GM12878 (cell line): Measurements from ENCODE around the gene PPM1G. TPM values are rescaled to one million over a fixed set of nuclear protein-coding genes. Genes with fewer than 3 reads are reported as not detected.

Experiments
- ATAC-seq: fragments of 200-7000 bp; cut with Tn5 transposase; 3 replicates; pipeline ENCODE4 v1.9.1; 2020; ENCODE audit warnings: mild to moderate bottlenecking, moderate library complexity
- BruUV-seq: library from RNA; stranded (reverse); fragments of 400-500 nt; replicated peaks from 2 replicates; lab custom pipeline; 2021; lab: Mats Ljungman, UMichigan
- CTCF ChIA-PET: fragments of 300-600 bp; sonication (Branson Sonifier 250); formaldehyde crosslinking; extraction: SDS; loops from one replicate; lab custom pipeline; 2021; ENCODE audit warnings: inconsistent platforms; lab: Yijun Ruan, JAX
- POLR2A ChIA-PET: fragments of 350-600 bp; formaldehyde crosslinking; extraction: SDS; loops from one replicate; lab custom pipeline; 2021; ENCODE audit warnings: inconsistent platforms; lab: Charles Lee
- RAD21 ChIA-PET: fragments of 300-600 bp; sonication (Branson Sonifier 250); formaldehyde crosslinking; loops from one replicate; lab custom pipeline; 2023; ENCODE audit warnings: antibody characterized with exemption; ENCODE audit not compliant: unreplicated experiment; lab: Charles Lee
- SMC1A ChIA-PET: fragments of 300-600 bp; sonication (Branson Sonifier 250); formaldehyde crosslinking; loops from one replicate; lab custom pipeline; 2023; ENCODE audit not compliant: unreplicated experiment, uncharacterized antibody; lab: Charles Lee
- DNase-seq: peaks from one replicate; pipeline ENCODE4 v3.0.0-alpha.2; 2011; ENCODE audit warnings: low read depth, low spot score
- FAIRE-seq: peaks from 3 replicates; lab custom pipeline; 2011; peaks lifted over from hg19 to GRCh38; lab: Jason Lieb, UNC
- H2AFZ ChIP-seq: 2 replicates; pipeline ENCODE4 v1.6.0; 2011; ENCODE audit warnings: low read depth, low read length, control low read depth; ENCODE audit not compliant: control insufficient read depth
- H3K27ac ChIP-seq: 2 replicates; pipeline ENCODE4 v1.5.1; 2011; ENCODE audit warnings: control low read depth; ENCODE audit not compliant: control insufficient read depth, insufficient read depth
- H3K27me3 ChIP-seq, 2 experiments: replicated peaks in 1 of 2; 2 replicates each; pipeline versions ENCODE4 v1.6.0 to v1.6.1; 2011; ENCODE audit warnings: low read length in 1 of 2; ENCODE audit not compliant: control insufficient read depth in 2 of 2, insufficient read depth in 2 of 2
- H3K36me3 ChIP-seq, 2 experiments: 2 replicates each; pipeline ENCODE4 v1.5.1; 2011; ENCODE audit warnings: low read length in 1 of 2; ENCODE audit not compliant: control insufficient read depth in 2 of 2, insufficient read depth in 2 of 2
- H3K4me1 ChIP-seq: 2 replicates; pipeline ENCODE4 v1.6.1; 2011; ENCODE audit warnings: mild to moderate bottlenecking, low read length, moderate library complexity, mixed read lengths; ENCODE audit not compliant: control insufficient read depth, insufficient read depth
- H3K4me2 ChIP-seq: 2 replicates; pipeline ENCODE4 v1.6.0; 2011; ENCODE audit warnings: control low read depth; ENCODE audit not compliant: control insufficient read depth, insufficient read depth
- H3K4me3 ChIP-seq: fragments of 200-600 bp; sonication (generic); 2 replicates; pipeline ENCODE4 v1.5.1; 2016
- H3K79me2 ChIP-seq: 2 replicates; pipeline ENCODE4 v1.6.0; 2011; ENCODE audit warnings: low read length; ENCODE audit not compliant: control insufficient read depth, insufficient read depth
- H3K9ac ChIP-seq: 2 replicates; pipeline ENCODE4 v1.8.0; 2011; ENCODE audit warnings: low read length, control low read depth, mixed read lengths; ENCODE audit not compliant: control insufficient read depth, insufficient read depth
- H3K9me3 ChIP-seq: replicated peaks from 3 replicates; pipeline ENCODE4 v1.5.1; 2011; ENCODE audit warnings: mild to moderate bottlenecking, low read length; ENCODE audit not compliant: control insufficient read depth, insufficient read depth
- H4K20me1 ChIP-seq: 2 replicates; pipeline ENCODE4 v1.6.0; 2011; ENCODE audit not compliant: control insufficient read depth, insufficient read depth
- BCLAF1 ChIP-seq: fragments of 450-650 bp; IDR thresholded peaks from 2 replicates; pipeline ENCODE4 v1.6.1; 2017; ENCODE audit warnings: antibody characterized with exemption, mild to moderate bottlenecking, moderate library complexity
- CBFB ChIP-seq: IDR thresholded peaks from 2 replicates; pipeline ENCODE4 v1.6.1; 2016; ENCODE audit warnings: antibody characterized with exemption, low read depth
- CEBPB ChIP-seq, 2 experiments: fragments of 150-350 bp in 1 of 2; IDR thresholded peaks; 2 replicates each; pipeline ENCODE4 v1.6.1; 2012 to 2014; ENCODE audit warnings: low read depth in 2 of 2, low read length in 2 of 2, borderline replicate concordance in 1 of 2, inconsistent platforms in 1 of 2
- HDAC6 ChIP-seq: fragments of 200-600 bp; sonication (generic); IDR thresholded peaks from one replicate; pipeline ENCODE4 v1.8.0; 2017; ENCODE audit warnings: antibody characterized with exemption; ENCODE audit not compliant: unreplicated experiment
- IKZF1 ChIP-seq: fragments of 450-650 bp; conservative IDR thresholded peaks from 2 replicates; pipeline ENCODE4 v1.6.1; 2017; ENCODE audit warnings: antibody characterized with exemption, mild to moderate bottlenecking
- JUNB ChIP-seq: IDR thresholded peaks from 2 replicates; pipeline ENCODE4 v1.6.1; 2016; ENCODE audit warnings: antibody characterized with exemption, mild to moderate bottlenecking
- KAT2A ChIP-seq: conservative IDR thresholded peaks from 2 replicates; pipeline ENCODE4 v1.6.1; 2011; ENCODE audit warnings: low read depth, low read length; ENCODE audit not compliant: control insufficient read depth
- KDM1A ChIP-seq: fragments of 200-600 bp; sonication (generic); IDR thresholded peaks from 2 replicates; pipeline ENCODE4 v1.6.1; 2016; ENCODE audit warnings: borderline replicate concordance
- MXI1 ChIP-seq: fragments of 150-350 bp; IDR thresholded peaks from 2 replicates; pipeline ENCODE4 v1.6.1; 2011; ENCODE audit warnings: low read depth, mild to moderate bottlenecking, inconsistent platforms, low read length, improper control_type of control experiment
- MYB ChIP-seq: fragments of 150-350 bp; IDR thresholded peaks from 2 replicates; pipeline ENCODE4 v1.6.1; 2014; ENCODE audit warnings: mild to moderate bottlenecking, low read depth, low read length, borderline replicate concordance
- RBBP5 ChIP-seq: fragments of 200-600 bp; sonication (generic); conservative IDR thresholded peaks from 2 replicates; pipeline ENCODE4 v1.6.1; 2016
- SKIL ChIP-seq: fragments of 450-650 bp; IDR thresholded peaks from 2 replicates; pipeline ENCODE4 v1.6.1; 2017; ENCODE audit warnings: mild to moderate bottlenecking, low read depth, inconsistent platforms; ENCODE audit not compliant: poor library complexity, severe bottlenecking
- SPI1 ChIP-seq: IDR thresholded peaks from 2 replicates; pipeline ENCODE4 v1.6.1; 2011; ENCODE audit warnings: low read depth, mild to moderate bottlenecking, low read length, moderate library complexity, borderline replicate concordance; ENCODE audit not compliant: insufficient read depth
- TCF3 ChIP-seq: IDR thresholded peaks from 2 replicates; pipeline ENCODE4 v1.6.1; 2012; ENCODE audit warnings: low read depth, mild to moderate bottlenecking, low read length, borderline replicate concordance; ENCODE audit not compliant: insufficient read depth
- YBX1 ChIP-seq: fragments of 450-650 bp; IDR thresholded peaks from 2 replicates; pipeline ENCODE4 v1.6.1; 2016; ENCODE audit warnings: antibody characterized with exemption
- ZNF274 ChIP-seq: IDR thresholded peaks from one replicate; pipeline ENCODE4 v1.8.0; 2011; ENCODE audit not compliant: insufficient read length, insufficient read depth
- ZNF687 ChIP-seq: fragments of 450-650 bp; IDR thresholded peaks from 2 replicates; pipeline ENCODE4 v1.6.1; 2017; ENCODE audit warnings: mild to moderate bottlenecking, moderate library complexity
- ZSCAN29 ChIP-seq: fragments of 450-650 bp; IDR thresholded peaks from 2 replicates; pipeline ENCODE4 v1.6.1; 2017; ENCODE audit warnings: mild to moderate bottlenecking, moderate library complexity
- WGBS: methylation state at CpG from one replicate; pipeline ENCODE4 v1.1.6; 2016; ENCODE audit warnings: low lambda C conversion rate; ENCODE audit not compliant: insufficient replicate concordance, insufficient coverage; ENCODE audit errors: missing lambda C conversion rate; 5-methylcytosine and 5-hydroxymethylcytosine counted together
- in situ Hi-C: fragments of 300-500 bp; cut with MboI; formaldehyde crosslinking; loops from 9 replicates; pipeline ENCODE4 v1.14.3; 2018; ENCODE audit warnings: mixed read lengths
- intact Hi-C: fragments of 100-400 bp; cut with micrococcal nuclease; formaldehyde crosslinking; loops from one replicate; pipeline ENCODE4 v1.14.2; 2022; ENCODE audit not compliant: unreplicated experiment
- polyA plus RNA-seq, 11 experiments: library from polyadenylated mRNA; depleted of rRNA in 4 of 11; unstranded in 6 of 11; stranded (reverse) in 5 of 11; fragments of >200 nt; fragmentation: Nextera tagmentation in 4 of 11; fragmentation: Illumina TruSeq in 1 of 11; extraction: Ambion mirVana in 4 of 11; extraction: Trizol in 1 of 11; gene quantifications; 1 replicate in 1 of 11; 2 replicates in 10 of 11; pipeline versions ENCODE4 v1.2.1 to v1.2.3, GENCODE V29; 2011 to 2016; ENCODE audit warnings: inconsistent platforms in 2 of 11, missing spikeins in 2 of 11, low read depth in 1 of 11
- total RNA-seq, 4 experiments: library from RNA; depleted of rRNA in 3 of 4; stranded (reverse); fragments of >200 nt in 3 of 4; fragmentation: Illumina TruSeq in 1 of 4; extraction: Trizol in 1 of 4; gene quantifications; 2 replicates each; pipeline versions ENCODE4 v1.2.1 to v1.2.3, GENCODE V29; 2013 to 2021

Gene PPM1G
- total and polyA plus RNA-seq, 10 of the 15 experiments (the other 5 are each of a cell fraction or from before 2014, with no cell fraction given), result 68.8 to 171 (median 121) TPM

- ATAC-seq, result no peak
- Histone ChIP-seq H2AFZ (no peak overlapping the region), H4K20me1 (no peaks in the 10 kb centered on the region), H3K4me3 (no peak overlapping the region), H3K27me3 (no peaks in the 10 kb centered on the region), H3K9ac (no peak overlapping the region), H3K9me3 (no peaks in the 10 kb centered on the region), H3K4me2 (no peak overlapping the region), H3K79me2 (no peaks in the 10 kb centered on the region), H3K27ac (no peak overlapping the region), H3K4me1 (no peaks in the 10 kb centered on the region), H3K36me3 (no peaks in the 10 kb centered on the region)
- no peak for DNase-seq
- FAIRE-seq, result no peak
- WGBS, result 95% methylated on average over 7 of the region's 7 CpGs
- BruUV-seq, result no TSS peak
- CTCF ChIA-PET, result no interaction called here
- SMC1A ChIA-PET, result no interaction called here
- POLR2A ChIA-PET, result no interaction called here
- intact Hi-C loops, result no loop called here
- RAD21 ChIA-PET, result no interaction called here
- in situ Hi-C loops, result no loop called here
- no peak for TF ChIP-seq CEBPB (IDR thresholded peaks at IDR 0.05; ENCODE audit: borderline replicate concordance in 1 of 2, low read depth in 2 of 2, low read length in 2 of 2)
- TF ChIP-seq SKIL, result no peak
- no peak for TF ChIP-seq HDAC6
- no peak for TF ChIP-seq KAT2A
- no peak for TF ChIP-seq TCF3
- no peak for TF ChIP-seq BCLAF1
- no peak for TF ChIP-seq KDM1A
- TF ChIP-seq IKZF1, result no peak
- TF ChIP-seq ZSCAN29, result no peak
- TF ChIP-seq CBFB, result no peak
- TF ChIP-seq MYB, result no peak
- no peak for TF ChIP-seq SPI1
- no peak for TF ChIP-seq JUNB
- TF ChIP-seq RBBP5, result no peak
- no peak for TF ChIP-seq ZNF687
- TF ChIP-seq MXI1, result no peak
- TF ChIP-seq YBX1, result no peak
- TF ChIP-seq ZNF274, result no peak
Observed at GRCh38 chr2:27453968-27454367, 44.6 kb upstream of the PPM1G start.
